SK-N-MC (cell line): ENCODE results near the gene TK1.

Experiments used
- EZH2 ChIP-seq: fragments of 200-600 bp; sonication (generic); IDR thresholded peaks from one replicate; pipeline ENCODE4 v1.6.1; 2017; ENCODE audit warnings: antibody characterized with exemption
- POLR2AphosphoS5 ChIP-seq: IDR thresholded peaks from 2 replicates; pipeline ENCODE4 v1.6.1; 2012; ENCODE audit warnings: mild to moderate bottlenecking, low read depth, low read length, borderline replicate concordance

- TF ChIP-seq EZH2 (no peak), POLR2AphosphoS5 (no peak)
These were observed 40.4 kb downstream of the TK1 start for GRCh38 chr17:78146471-78146869.
